ENCODE results near the gene PRKAR1B.

DNA sequence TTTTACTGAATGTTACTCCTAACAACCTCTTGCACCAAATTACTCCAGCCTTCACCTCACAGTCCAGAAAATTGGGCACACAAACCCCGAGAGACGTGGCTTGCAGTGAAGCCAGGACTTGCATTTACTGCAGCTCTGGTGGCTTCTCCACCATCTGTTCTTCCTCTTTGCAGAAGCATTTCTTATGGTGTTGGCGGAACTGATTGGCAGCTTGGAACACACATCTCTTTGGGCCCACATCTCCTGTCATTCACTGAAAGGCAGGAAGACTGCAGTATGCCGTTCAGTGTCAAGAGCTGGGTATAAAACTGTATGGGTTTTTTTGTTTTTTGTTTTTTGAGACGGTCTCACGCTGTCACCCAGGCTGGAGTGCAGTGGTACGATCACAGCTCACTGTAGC, 38.3 kb upstream of the PRKAR1B start:
- TF ChIP-seq, protein P1, sequence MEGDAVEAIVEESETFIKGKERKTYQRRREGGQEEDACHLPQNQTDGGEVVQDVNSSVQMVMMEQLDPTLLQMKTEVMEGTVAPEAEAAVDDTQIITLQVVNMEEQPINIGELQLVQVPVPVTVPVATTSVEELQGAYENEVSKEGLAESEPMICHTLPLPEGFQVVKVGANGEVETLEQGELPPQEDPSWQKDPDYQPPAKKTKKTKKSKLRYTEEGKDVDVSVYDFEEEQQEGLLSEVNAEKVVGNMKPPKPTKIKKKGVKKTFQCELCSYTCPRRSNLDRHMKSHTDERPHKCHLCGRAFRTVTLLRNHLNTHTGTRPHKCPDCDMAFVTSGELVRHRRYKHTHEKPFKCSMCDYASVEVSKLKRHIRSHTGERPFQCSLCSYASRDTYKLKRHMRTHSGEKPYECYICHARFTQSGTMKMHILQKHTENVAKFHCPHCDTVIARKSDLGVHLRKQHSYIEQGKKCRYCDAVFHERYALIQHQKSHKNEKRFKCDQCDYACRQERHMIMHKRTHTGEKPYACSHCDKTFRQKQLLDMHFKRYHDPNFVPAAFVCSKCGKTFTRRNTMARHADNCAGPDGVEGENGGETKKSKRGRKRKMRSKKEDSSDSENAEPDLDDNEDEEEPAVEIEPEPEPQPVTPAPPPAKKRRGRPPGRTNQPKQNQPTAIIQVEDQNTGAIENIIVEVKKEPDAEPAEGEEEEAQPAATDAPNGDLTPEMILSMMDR (conservative IDR thresholded peaks at IDR 0.05 in 1 of 2, IDR thresholded peaks at IDR 0.05 in 1 of 2; ENCODE audit: extremely low read depth in 1 of 2, insufficient read depth in 1 of 2, low read depth in 1 of 2, low read length in 2 of 2): no peak
- no peak for TF ChIP-seq EZH2 (IDR thresholded peaks at IDR 0.05; ENCODE audit: borderline replicate concordance, low read length)

Measured in mammary epithelial cell (primary cell).